Chondrocyte (in vitro differentiated cells): ENCODE measurements around the gene CHMP3. TPM values are rescaled to one million over a fixed set of nuclear protein-coding genes. Genes with fewer than 3 reads are reported as not detected.

ENCODE experiments used
- DNase-seq: peaks from one replicate; pipeline ENCODE4 v3.0.0; 2021; ENCODE audit warnings: mixed read lengths, low spot score
- H3K27ac Mint-ChIP-seq: one replicate; pipeline ENCODE4 v1.8.0; 2021; ENCODE audit warnings: mild to moderate bottlenecking, moderate library complexity, mixed read lengths; ENCODE audit not compliant: unreplicated experiment
- H3K27me3 Mint-ChIP-seq: 2 replicates; pipeline ENCODE4 v1.8.0; 2021; ENCODE audit warnings: low read depth, mixed read lengths
- H3K36me3 Mint-ChIP-seq: 2 replicates; pipeline ENCODE4 v1.8.0; 2021; ENCODE audit warnings: low read depth, mixed read lengths
- H3K4me1 Mint-ChIP-seq: 2 replicates; pipeline ENCODE4 v1.8.0; 2021; ENCODE audit warnings: low read depth, mild to moderate bottlenecking, mixed read lengths
- H3K4me3 Mint-ChIP-seq: one replicate; pipeline ENCODE4 v1.8.0; 2021; ENCODE audit warnings: mild to moderate bottlenecking, moderate library complexity, mixed read lengths; ENCODE audit not compliant: unreplicated experiment
- H3K9me3 Mint-ChIP-seq: 2 replicates; pipeline ENCODE4 v1.8.0; 2021; ENCODE audit warnings: low read depth, mixed read lengths
- CTCF ChIP-seq: fragments of 200-600 bp; sonication (generic); IDR thresholded peaks from 2 replicates; pipeline ENCODE4 v1.5.0; 2021; ENCODE audit warnings: antibody characterized with exemption, mild to moderate bottlenecking, moderate library complexity
- total RNA-seq: library from RNA; stranded (reverse); gene quantifications from 3 replicates; pipeline ENCODE4 v1.2.1, GENCODE V29; 2021

The CHMP3 gene
- total RNA-seq, 1 donor from 2014 or later, result 106 TPM

- H3K4me3 Mint-ChIP-seq, result no peak overlapping the region
- H3K27ac Mint-ChIP-seq, result no peak overlapping the region
- H3K36me3 Mint-ChIP-seq, result peaks cover 15% of the 10 kb centered on the region
- peaks cover 6% of the 10 kb centered on the region for H3K9me3 Mint-ChIP-seq
- no peaks in the 10 kb centered on the region for H3K27me3 Mint-ChIP-seq
- no peaks in the 10 kb centered on the region for H3K4me1 Mint-ChIP-seq
- TF ChIP-seq CTCF, result no peak
- DNase-seq, result no peak
Observed at GRCh38 chr2:86541334-86541733, 21.9 kb downstream of the CHMP3 start.

DNA sequence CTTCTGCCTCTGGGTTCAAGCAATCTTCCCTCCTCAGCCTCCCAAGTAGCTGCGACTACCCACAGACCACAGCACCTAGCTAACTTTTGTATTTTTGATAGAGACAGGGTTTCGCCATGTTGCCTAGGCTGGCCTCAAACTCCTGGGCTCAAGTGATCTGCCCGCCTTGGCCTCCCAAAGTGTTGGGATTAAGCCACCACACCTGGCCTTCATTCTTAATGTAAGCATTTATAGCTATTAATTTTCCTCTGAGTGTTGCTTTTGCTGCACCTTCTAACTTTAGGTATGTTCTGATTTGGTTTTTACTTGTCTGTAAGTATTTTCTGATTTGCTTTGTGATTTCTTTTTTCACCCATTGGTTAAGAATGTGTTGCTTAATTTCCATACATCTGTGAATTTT, 29.7 kb downstream of the CHMP3 start:
- TF ChIP-seq CTCF, result no peak
- Mint-ChIP-seq H3K4me3 (no peak overlapping the region), H3K27me3 (no peaks in the 10 kb centered on the region), H3K27ac (no peak overlapping the region), H3K4me1 (no peaks in the 10 kb centered on the region), H3K9me3 (peaks cover 24% of the 10 kb centered on the region), H3K36me3 (peaks cover 24% of the 10 kb centered on the region)
- no peak for DNase-seq

GRCh38 chr2:86525421-86526340, 37.6 kb downstream of the CHMP3 start:
- Mint-ChIP-seq H3K9me3 (no peaks in the 10 kb centered on the region), H3K4me3 (no peak overlapping the region), H3K36me3 (peaks cover 11% of the 10 kb centered on the region), H3K4me1 (no peaks in the 10 kb centered on the region), H3K27me3 (no peaks in the 10 kb centered on the region), H3K27ac (no peak overlapping the region)
- TF ChIP-seq CTCF, result no peak
- DNase-seq, result no peak

GRCh38 chr2:86523491-86523890, 39.8 kb downstream of the CHMP3 start:
- Mint-ChIP-seq H3K36me3 (peaks cover 13% of the 10 kb centered on the region), H3K9me3 (peaks cover 5% of the 10 kb centered on the region), H3K27me3 (no peaks in the 10 kb centered on the region), H3K4me1 (peaks cover 12% of the 10 kb centered on the region), H3K4me3 (no peak overlapping the region), H3K27ac (no peak overlapping the region)
- DNase-seq, result no peak
- TF ChIP-seq CTCF, result no peak

- H3K4me1 Mint-ChIP-seq, result peaks cover 15% of the 10 kb centered on the region
- no peak overlapping the region for H3K4me3 Mint-ChIP-seq
- H3K27me3 Mint-ChIP-seq, result no peaks in the 10 kb centered on the region
- H3K9me3 Mint-ChIP-seq, result peaks cover 5% of the 10 kb centered on the region
- DNase-seq, result no peak
- no peak overlapping the region for H3K27ac Mint-ChIP-seq
- TF ChIP-seq CTCF, result no peak
- H3K36me3 Mint-ChIP-seq, result peaks cover 7% of the 10 kb centered on the region
Observed at GRCh38 chr2:86522711-86523110, 40.5 kb downstream of the CHMP3 start.
